Panc1 (cell line): ENCODE measurements around the gene ERFL. TPM values are rescaled to one million over a fixed set of nuclear protein-coding genes. Genes with fewer than 3 reads are reported as not detected.

Experiments
- ATAC-seq: fragments of 200-7000 bp; cut with Tn5 transposase; 2 replicates; pipeline ENCODE4 v1.9.1; 2020; ENCODE audit warnings: mild to moderate bottlenecking, moderate library complexity
- BruUV-seq: library from RNA; stranded (reverse); fragments of 400-500 nt; replicated peaks from 2 replicates; lab custom pipeline; 2021; lab: Mats Ljungman, UMichigan
- CTCF ChIA-PET: fragments of 300-600 bp; sonication (Branson Sonifier 250); formaldehyde crosslinking; loops from one replicate; lab custom pipeline; 2022; ENCODE audit warnings: antibody characterized with exemption; lab: Charles Lee
- POLR2A ChIA-PET: fragments of 300-600 bp; sonication (Branson Sonifier 250); formaldehyde crosslinking; loops from one replicate; lab custom pipeline; 2022; ENCODE audit warnings: antibody characterized with exemption; lab: Charles Lee
- DNase-seq: peaks from one replicate; pipeline ENCODE4 v3.0.0-alpha.2; 2010; ENCODE audit warnings: low read depth, low spot score
- H3K27ac ChIP-seq: 2 replicates; pipeline ENCODE4 v1.5.1; 2011; ENCODE audit warnings: mild to moderate bottlenecking, low read length, inconsistent platforms
- H3K27me3 ChIP-seq: fragments of 200-500 bp; sonication (Bioruptor generic); 2 replicates; pipeline ENCODE4 v1.6.0; 2014; ENCODE audit warnings: low read length, inconsistent platforms; ENCODE audit not compliant: control insufficient read depth, insufficient read depth
- H3K36me3 ChIP-seq: fragments of 200-500 bp; sonication (Bioruptor generic); 2 replicates; pipeline ENCODE4 v1.5.1; 2014; ENCODE audit warnings: inconsistent platforms, mild to moderate bottlenecking, low read length, moderate library complexity; ENCODE audit not compliant: control insufficient read depth, insufficient read depth
- H3K4me1 ChIP-seq: 2 replicates; pipeline ENCODE4 v1.5.1; 2011; ENCODE audit warnings: inconsistent platforms, mild to moderate bottlenecking, low read length, moderate library complexity; ENCODE audit not compliant: control insufficient read depth, insufficient read depth
- H3K4me3 ChIP-seq, 2 experiments: 2 replicates each; pipeline ENCODE4 v1.5.1; 2011 to 2012; ENCODE audit warnings: low read depth in 2 of 2, low read length in 2 of 2, mild to moderate bottlenecking in 2 of 2, inconsistent platforms in 1 of 2, moderate library complexity in 1 of 2
- H3K9me3 ChIP-seq: fragments of 200-500 bp; sonication (Bioruptor generic); 2 replicates; pipeline ENCODE4 v1.5.1; 2014; ENCODE audit warnings: low read depth, mild to moderate bottlenecking, inconsistent platforms, low read length, moderate library complexity; ENCODE audit not compliant: control insufficient read depth, insufficient read depth
- CTCF ChIP-seq: fragments of 450-650 bp; IDR thresholded peaks from 2 replicates; pipeline ENCODE4 v1.5.1; 2017; ENCODE audit warnings: mild to moderate bottlenecking
- POLR2AphosphoS5 ChIP-seq: IDR thresholded peaks from 2 replicates; pipeline ENCODE4 v1.6.1; 2012; ENCODE audit warnings: mild to moderate bottlenecking, low read depth, low read length, moderate library complexity
- REST ChIP-seq, 2 experiments: IDR thresholded peaks; 2 replicates each; pipeline ENCODE4 v1.6.1; 2011 to 2012; ENCODE audit warnings: low read depth in 2 of 2, control low read depth in 1 of 2, low read length in 1 of 2, mild to moderate bottlenecking in 1 of 2, moderate library complexity in 1 of 2; ENCODE audit not compliant: insufficient read depth in 1 of 2
- TCF7L2 ChIP-seq: IDR thresholded peaks from 2 replicates; pipeline ENCODE4 v1.6.1; 2011; ENCODE audit warnings: mild to moderate bottlenecking, low read depth, low read length, inconsistent platforms
- in situ Hi-C: cut with HindIII; loops from 2 replicates; pipeline ENCODE4 v1.10.0; 2016; ENCODE audit warnings: low sequenced_read_pairs, low pct_unique_long_range_greater_than_20kb
- intact Hi-C: fragments of 100-400 bp; cut with micrococcal nuclease; formaldehyde crosslinking; loops from one replicate; pipeline ENCODE4 v1.10.0; 2022; ENCODE audit not compliant: unreplicated experiment
- total RNA-seq: library from RNA; stranded (reverse); gene quantifications from one replicate; pipeline ENCODE4 v1.2.1, GENCODE V29; 2021; ENCODE audit not compliant: unreplicated experiment

Gene ERFL
- total RNA-seq, 1 experiment from 2014 or later, result 0.18 TPM

- BruUV-seq, result no TSS peak
- no peak overlapping the region for H3K27ac ChIP-seq
- intact Hi-C loops (no loop called here), in situ Hi-C loops (no loop called here)
- no peak for TF ChIP-seq REST (IDR thresholded peaks at IDR 0.05; ENCODE audit: insufficient read depth in 1 of 2, low read depth in 2 of 2, low read length in 1 of 2)
- no peak for TF ChIP-seq CTCF
- no peak for TF ChIP-seq POLR2AphosphoS5
- TF ChIP-seq TCF7L2, result no peak
- ChIA-PET CTCF (interaction anchor here (0.9 kb wide), 1 partner anchor 74 kb away, joined by 10 read pairs; no protein-coding TSS in a partner anchor), POLR2A (no interaction called here)
- no peaks in the 10 kb centered on the region for H3K36me3 ChIP-seq
- ATAC-seq (no peak), DNase-seq (no peak)
- no peaks in the 10 kb centered on the region for H3K9me3 ChIP-seq
- H3K4me3 ChIP-seq, result no peak overlapping the region
- H3K27me3 ChIP-seq, result no peaks in the 10 kb centered on the region
- no peaks in the 10 kb centered on the region for H3K4me1 ChIP-seq
Observed at GRCh38 chr19:41965106-41965505, 36.9 kb upstream of the ERFL start.

GRCh38 chr19:41960973-41961372, 32.7 kb upstream of the ERFL start:
- ChIA-PET CTCF (no interaction called here), POLR2A (no interaction called here)
- TF ChIP-seq TCF7L2 (no peak), REST (IDR thresholded peaks at IDR 0.05; ENCODE audit: insufficient read depth in 1 of 2, low read depth in 2 of 2, low read length in 1 of 2) (no peak), CTCF (no peak)

More at GRCh38 chr19:41960973-41961372, 32.7 kb upstream of the ERFL start:
- no peak for ATAC-seq
- H3K4me3 ChIP-seq, result no peak overlapping the region
- intact Hi-C loops (no loop called here), in situ Hi-C loops (no loop called here)
- H3K27ac ChIP-seq, result no peak overlapping the region
- no peaks in the 10 kb centered on the region for H3K9me3 ChIP-seq
- BruUV-seq, result no TSS peak
- H3K36me3 ChIP-seq, result no peaks in the 10 kb centered on the region
- no peak for DNase-seq
- H3K4me1 ChIP-seq, result peaks cover 7% of the 10 kb centered on the region
- H3K27me3 ChIP-seq, result no peaks in the 10 kb centered on the region
